K562 (cell line): ENCODE measurements around the gene ZNF559. TPM values are rescaled to one million over a fixed set of nuclear protein-coding genes. Genes with fewer than 3 reads are reported as not detected.

ENCODE experiments used
- CBX1 ChIP-seq: sonication (generic); IDR thresholded peaks from 2 replicates; pipeline ENCODE4 v1.6.1; 2016; ENCODE audit warnings: antibody characterized with exemption, low read depth, mild to moderate bottlenecking
- CHD1 ChIP-seq: fragments of 200-600 bp; sonication (generic); IDR thresholded peaks from one replicate; pipeline ENCODE4 v1.6.1; 2012; ENCODE audit warnings: mild to moderate bottlenecking, moderate library complexity, low read length, inconsistent platforms
- DMBX1 ChIP-seq: fragments of 250-450 bp; sonication (Bioruptor Pico); IDR thresholded peaks from 2 replicates; pipeline ENCODE4 v1.8.0; 2022; ENCODE audit warnings: inconsistent platforms, mild to moderate bottlenecking, moderate library complexity, borderline replicate concordance
- EP300 ChIP-seq: IDR thresholded peaks from 2 replicates; pipeline ENCODE4 v1.6.1; 2012; ENCODE audit warnings: low read length, improper control_type of control experiment
- ETV5 ChIP-seq: sonication (generic); formaldehyde crosslinking; IDR thresholded peaks from 2 replicates; pipeline ENCODE4 v1.4.0; 2020; ENCODE audit warnings: low read depth, mild to moderate bottlenecking, missing genetic modification reagents
- MIER1 ChIP-seq: fragments of 450-650 bp; IDR thresholded peaks from 2 replicates; pipeline ENCODE4 v1.6.1; 2016; ENCODE audit warnings: antibody characterized with exemption, mild to moderate bottlenecking, low read depth
- MTA3 ChIP-seq: fragments of 450-650 bp; formaldehyde crosslinking; IDR thresholded peaks from 2 replicates; pipeline ENCODE4 v1.6.1; 2017; ENCODE audit warnings: mild to moderate bottlenecking, borderline replicate concordance
- NFRKB ChIP-seq: fragments of 450-650 bp; IDR thresholded peaks from 2 replicates; pipeline ENCODE4 v1.6.1; 2016; ENCODE audit warnings: low read depth
- PHF20 ChIP-seq: fragments of 450-650 bp; IDR thresholded peaks from 2 replicates; pipeline ENCODE4 v1.6.1; 2018; ENCODE audit not compliant: partially characterized antibody
- PRDM10 ChIP-seq: fragments of 450-650 bp; IDR thresholded peaks from 2 replicates; pipeline ENCODE4 v1.6.1; 2018; ENCODE audit not compliant: partially characterized antibody
- RBFOX2 ChIP-seq: fragments of 200-400 bp; formaldehyde crosslinking; IDR thresholded peaks from 2 replicates; pipeline ENCODE4 v1.6.1; 2017; ENCODE audit warnings: low read depth, mild to moderate bottlenecking, low read length, moderate library complexity
- SIN3A ChIP-seq, 2 experiments: fragments of 150-350 bp in 1 of 2; IDR thresholded peaks; 2 replicates each; pipeline ENCODE4 v1.6.1; 2011 to 2016; ENCODE audit warnings: borderline replicate concordance in 2 of 2, low read depth in 2 of 2, low read length in 2 of 2, mild to moderate bottlenecking in 2 of 2, moderate library complexity in 2 of 2; ENCODE audit not compliant: control insufficient read depth in 1 of 2
- SMARCE1 ChIP-seq: fragments of 450-650 bp; IDR thresholded peaks from 2 replicates; pipeline ENCODE4 v1.7.1; 2016; ENCODE audit warnings: mild to moderate bottlenecking
- TFAP4 ChIP-seq: sonication (generic); formaldehyde crosslinking; IDR thresholded peaks from 2 replicates; pipeline ENCODE4 v1.8.0; 2022; ENCODE audit warnings: missing genetic modification reagents, mild to moderate bottlenecking, moderate library complexity, borderline replicate concordance
- ZFP1 ChIP-seq: fragments of 450-650 bp; formaldehyde crosslinking; IDR thresholded peaks from 2 replicates; pipeline ENCODE4 v1.4.0; 2020; ENCODE audit warnings: mild to moderate bottlenecking, mixed read lengths
- ZNF175 ChIP-seq: fragments of 200-800 bp; sonication (Bioruptor generic); IDR thresholded peaks from 2 replicates; pipeline ENCODE4 v1.6.1; 2016; ENCODE audit warnings: low read depth, mild to moderate bottlenecking, missing genetic modification characterization, missing compliant biosample characterization
- polyA plus RNA-seq, 8 experiments: library from polyadenylated mRNA; depleted of rRNA in 4 of 8; stranded (reverse) in 5 of 8; unstranded in 3 of 8; fragments of >200 nt; fragmentation: Nextera tagmentation in 2 of 8; fragmentation: Illumina TruSeq in 1 of 8; extraction: Ambion mirVana in 2 of 8; extraction: Trizol in 1 of 8; gene quantifications; 2 replicates each; pipeline versions ENCODE4 v1.2.1 to v1.2.3, GENCODE V29; 2011 to 2014; ENCODE audit warnings: inconsistent platforms in 1 of 8, missing spikeins in 1 of 8
- total RNA-seq, 7 experiments: library from RNA; depleted of rRNA in 6 of 7; stranded (reverse); fragments of >200 nt in 6 of 7; fragmentation: Illumina TruSeq in 2 of 7; extraction: Trizol in 2 of 7; gene quantifications; 2 replicates each; pipeline versions ENCODE4 v1.2.1 to v1.2.3, GENCODE V29; 2011 to 2021; ENCODE audit warnings: low replicate concordance in 1 of 7
- TF ChIP-seq, protein P1 (sequence below): IDR thresholded peaks from 3 replicates; pipeline ENCODE4 v1.6.1; 2011; ENCODE audit warnings: borderline replicate concordance, mild to moderate bottlenecking, moderate library complexity; ENCODE audit not compliant: insufficient read length; ENCODE audit errors: extremely low read depth
- TF ChIP-seq, protein P2 (sequence below): fragments of 450-650 bp; conservative IDR thresholded peaks from 2 replicates; pipeline ENCODE4 v1.6.1; 2016; ENCODE audit warnings: missing genetic modification characterization, low read depth, mild to moderate bottlenecking, missing compliant biosample characterization, moderate library complexity

Gene ZNF559
- total and polyA plus RNA-seq, 9 of the 15 experiments (the other 6 are each of a cell fraction or from before 2014, with no cell fraction given) = 4.0 to 21.5 (median 11.5) TPM

- peak; percentile 11 for TF ChIP-seq PHF20
- no peak for TF ChIP-seq SMARCE1
- TF ChIP-seq, protein P1, sequence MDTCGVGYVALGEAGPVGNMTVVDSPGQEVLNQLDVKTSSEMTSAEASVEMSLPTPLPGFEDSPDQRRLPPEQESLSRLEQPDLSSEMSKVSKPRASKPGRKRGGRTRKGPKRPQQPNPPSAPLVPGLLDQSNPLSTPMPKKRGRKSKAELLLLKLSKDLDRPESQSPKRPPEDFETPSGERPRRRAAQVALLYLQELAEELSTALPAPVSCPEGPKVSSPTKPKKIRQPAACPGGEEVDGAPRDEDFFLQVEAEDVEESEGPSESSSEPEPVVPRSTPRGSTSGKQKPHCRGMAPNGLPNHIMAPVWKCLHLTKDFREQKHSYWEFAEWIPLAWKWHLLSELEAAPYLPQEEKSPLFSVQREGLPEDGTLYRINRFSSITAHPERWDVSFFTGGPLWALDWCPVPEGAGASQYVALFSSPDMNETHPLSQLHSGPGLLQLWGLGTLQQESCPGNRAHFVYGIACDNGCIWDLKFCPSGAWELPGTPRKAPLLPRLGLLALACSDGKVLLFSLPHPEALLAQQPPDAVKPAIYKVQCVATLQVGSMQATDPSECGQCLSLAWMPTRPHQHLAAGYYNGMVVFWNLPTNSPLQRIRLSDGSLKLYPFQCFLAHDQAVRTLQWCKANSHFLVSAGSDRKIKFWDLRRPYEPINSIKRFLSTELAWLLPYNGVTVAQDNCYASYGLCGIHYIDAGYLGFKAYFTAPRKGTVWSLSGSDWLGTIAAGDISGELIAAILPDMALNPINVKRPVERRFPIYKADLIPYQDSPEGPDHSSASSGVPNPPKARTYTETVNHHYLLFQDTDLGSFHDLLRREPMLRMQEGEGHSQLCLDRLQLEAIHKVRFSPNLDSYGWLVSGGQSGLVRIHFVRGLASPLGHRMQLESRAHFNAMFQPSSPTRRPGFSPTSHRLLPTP = no peak
- peak; percentile 83 for TF ChIP-seq PRDM10
- 0 out of 2 replicates have a peak, but pooled peaks have one; percentile 15 for TF ChIP-seq DMBX1 (CRISPR knock-in tag)
- TF ChIP-seq NFRKB = no peak
- TF ChIP-seq, protein P2, sequence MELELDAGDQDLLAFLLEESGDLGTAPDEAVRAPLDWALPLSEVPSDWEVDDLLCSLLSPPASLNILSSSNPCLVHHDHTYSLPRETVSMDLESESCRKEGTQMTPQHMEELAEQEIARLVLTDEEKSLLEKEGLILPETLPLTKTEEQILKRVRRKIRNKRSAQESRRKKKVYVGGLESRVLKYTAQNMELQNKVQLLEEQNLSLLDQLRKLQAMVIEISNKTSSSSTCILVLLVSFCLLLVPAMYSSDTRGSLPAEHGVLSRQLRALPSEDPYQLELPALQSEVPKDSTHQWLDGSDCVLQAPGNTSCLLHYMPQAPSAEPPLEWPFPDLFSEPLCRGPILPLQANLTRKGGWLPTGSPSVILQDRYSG (tag) = no peak
- peak; percentile 87 for TF ChIP-seq RBFOX2
- no peak for TF ChIP-seq CHD1
- TF ChIP-seq MIER1 = no peak
- peak; percentile 73 for TF ChIP-seq TFAP4
- TF ChIP-seq EP300 = no peak
- TF ChIP-seq ZNF175 = no peak
- TF ChIP-seq ZFP1 = no peak
- 0 out of 2 replicates have a peak, but pooled peaks have one; percentile 6 for TF ChIP-seq CBX1
- no peak for TF ChIP-seq SIN3A (IDR thresholded peaks at IDR 0.05; ENCODE audit: borderline replicate concordance in 2 of 2, control insufficient read depth in 1 of 2, low read depth in 2 of 2, low read length in 2 of 2)
- peak; percentile 76 for TF ChIP-seq ETV5 (CRISPR knock-in tag)
- TF ChIP-seq MTA3 = peak; percentile 73; the same call in 1 of the 2 replicates
Measured at GRCh38 chr19:9309139-9309973, 14.6 kb upstream of the ZNF559 start, which contains the start of gene ZNF699 (continued).
